Activated naive CD4-positive, alpha-beta T cell treated with anti-CD3 and anti-CD28 coated beads, Interleukin-2, amount 10 ng/mL, durations not matched to agents 5 hours and 36 hours (primary cell): ENCODE data around the gene BBS7. TPM values are rescaled to one million over a fixed set of nuclear protein-coding genes. Genes with fewer than 3 reads are reported as not detected.

Experiments used
- total RNA-seq, 2 experiments: library from RNA; stranded (reverse); gene quantifications; one replicate each; pipeline ENCODE4 v1.2.3, GENCODE V29; 2021

Gene BBS7, protein sequence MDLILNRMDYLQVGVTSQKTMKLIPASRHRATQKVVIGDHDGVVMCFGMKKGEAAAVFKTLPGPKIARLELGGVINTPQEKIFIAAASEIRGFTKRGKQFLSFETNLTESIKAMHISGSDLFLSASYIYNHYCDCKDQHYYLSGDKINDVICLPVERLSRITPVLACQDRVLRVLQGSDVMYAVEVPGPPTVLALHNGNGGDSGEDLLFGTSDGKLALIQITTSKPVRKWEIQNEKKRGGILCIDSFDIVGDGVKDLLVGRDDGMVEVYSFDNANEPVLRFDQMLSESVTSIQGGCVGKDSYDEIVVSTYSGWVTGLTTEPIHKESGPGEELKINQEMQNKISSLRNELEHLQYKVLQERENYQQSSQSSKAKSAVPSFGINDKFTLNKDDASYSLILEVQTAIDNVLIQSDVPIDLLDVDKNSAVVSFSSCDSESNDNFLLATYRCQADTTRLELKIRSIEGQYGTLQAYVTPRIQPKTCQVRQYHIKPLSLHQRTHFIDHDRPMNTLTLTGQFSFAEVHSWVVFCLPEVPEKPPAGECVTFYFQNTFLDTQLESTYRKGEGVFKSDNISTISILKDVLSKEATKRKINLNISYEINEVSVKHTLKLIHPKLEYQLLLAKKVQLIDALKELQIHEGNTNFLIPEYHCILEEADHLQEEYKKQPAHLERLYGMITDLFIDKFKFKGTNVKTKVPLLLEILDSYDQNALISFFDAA
- total RNA-seq: 10 to 100 TPM; 11.6 to 13.7 TPM

DNA sequence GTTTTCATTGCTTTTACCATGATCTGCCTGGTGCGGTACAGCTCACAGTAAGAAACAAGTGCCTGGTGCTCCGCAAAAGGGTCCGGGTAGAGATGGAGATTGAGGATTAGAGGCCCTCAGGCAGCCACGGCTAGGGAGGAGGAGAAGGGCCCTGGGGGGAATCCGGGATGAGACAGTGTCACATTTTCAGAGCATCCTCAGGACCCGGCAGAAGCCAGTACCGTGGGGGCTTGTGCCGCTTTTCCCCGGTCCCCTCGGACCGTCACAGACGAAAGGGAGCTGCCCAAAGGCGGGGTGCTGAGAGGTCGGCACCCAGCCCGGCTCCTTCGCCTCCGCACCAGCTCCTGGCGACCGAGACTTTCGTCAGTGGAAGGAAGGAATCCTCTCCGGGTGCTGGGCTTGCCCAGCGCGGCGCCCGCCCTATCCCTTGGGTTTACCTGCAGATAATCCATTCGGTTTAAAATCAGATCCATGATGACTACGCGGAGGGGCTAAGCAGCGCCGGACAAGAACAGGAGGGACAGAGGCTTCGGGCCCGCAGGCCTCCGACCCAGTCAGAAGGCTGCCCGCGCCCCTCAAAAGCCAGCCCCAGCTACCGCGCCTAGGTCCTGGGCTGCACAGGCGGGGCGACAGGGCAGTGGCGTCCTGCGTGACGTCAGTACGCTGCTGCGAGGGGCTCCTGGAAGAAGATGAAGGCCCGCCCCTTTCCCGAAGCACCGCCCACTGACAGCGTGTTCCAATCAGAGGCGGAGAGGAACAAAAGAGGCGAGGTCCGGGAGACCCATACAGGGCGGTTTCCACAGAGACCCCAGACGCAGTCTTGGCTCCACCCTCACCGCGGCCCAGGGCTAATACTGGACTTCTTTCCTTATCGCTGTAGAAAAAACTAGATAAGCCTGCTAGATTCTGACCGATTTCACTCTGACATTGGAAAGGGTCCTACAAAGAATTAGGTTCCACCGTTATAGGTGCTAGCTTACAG lies at the start of gene BBS7:
BBS7 (minus strand) TSS at position 634 of the 982 bp plus-strand sequence; CDS start at position 473, 161 bp downstream.

DNA sequence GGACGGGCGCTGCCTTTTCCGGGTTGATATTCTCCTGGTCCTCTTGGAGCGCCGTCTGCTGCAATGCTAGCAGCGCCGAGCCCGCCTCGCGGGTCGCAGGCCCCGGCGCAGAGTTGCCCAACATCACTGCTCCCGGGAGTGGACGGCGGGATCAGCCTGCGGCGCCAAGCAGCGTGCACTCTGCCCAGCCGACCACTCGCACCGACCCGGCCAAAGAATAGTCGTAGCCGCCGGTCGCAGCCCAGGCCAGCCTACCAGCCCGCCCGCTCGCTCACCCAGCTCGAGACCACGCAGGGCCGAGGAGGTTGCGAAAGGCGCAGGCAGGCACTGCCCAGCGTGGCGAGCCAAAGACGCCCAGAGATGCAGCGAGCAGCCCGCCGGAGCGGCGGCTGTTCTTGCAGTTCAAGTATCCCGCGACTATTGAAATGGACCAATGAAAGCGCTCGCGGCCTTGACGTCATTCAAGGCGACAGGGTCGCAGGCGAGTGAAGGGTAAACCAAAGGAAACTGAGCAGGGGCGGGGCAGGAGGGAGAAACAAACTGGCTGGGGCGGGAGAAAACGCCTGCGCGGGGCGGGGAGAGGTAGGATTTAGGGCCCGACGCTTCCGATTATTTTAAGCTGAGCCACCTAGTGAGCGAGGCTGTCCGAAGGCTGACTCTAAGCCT lies 46.6 kb downstream of the BBS7 start, which contains the start of gene CCNA2:
CCNA2 (minus strand) TSS at position 379 of the 666 bp plus-strand sequence; CDS start at position 124, 255 bp downstream.

DNA sequence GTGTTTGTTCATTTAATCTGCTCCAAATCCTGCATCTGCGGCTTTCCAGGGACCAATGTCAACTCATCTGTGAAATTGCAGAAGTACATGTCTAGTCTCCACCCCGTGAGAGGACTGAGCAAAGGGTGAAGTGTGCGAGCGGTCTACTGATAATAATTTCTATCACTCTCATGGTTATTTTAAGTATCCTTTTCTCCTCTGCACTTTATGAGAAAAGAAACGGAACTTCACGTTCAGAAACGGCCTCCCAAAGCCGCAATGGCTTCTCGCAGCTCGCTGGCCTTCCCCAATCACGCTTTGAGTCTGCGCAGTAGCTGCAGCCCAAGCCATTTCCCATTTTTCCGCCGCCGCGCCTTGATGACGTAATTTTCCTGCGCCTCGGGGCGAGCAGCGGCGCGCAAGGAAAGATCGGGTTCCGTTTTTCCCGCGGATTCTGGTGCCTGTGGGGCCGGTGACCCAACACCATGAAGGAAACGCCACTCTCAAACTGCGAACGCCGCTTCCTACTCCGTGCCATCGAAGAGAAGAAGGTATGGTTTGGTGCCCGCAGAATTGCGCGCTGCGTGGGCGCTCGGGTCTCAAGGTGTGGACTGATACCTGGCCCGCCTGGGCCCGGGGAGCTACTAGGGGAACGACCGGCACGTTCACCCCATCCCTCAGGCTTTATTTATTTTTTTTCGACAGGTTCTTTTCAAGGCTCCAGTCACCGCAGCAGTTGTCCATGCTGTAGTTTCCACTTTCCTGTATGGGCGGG lies 69.1 kb downstream of the BBS7 start, which contains the start of gene EXOSC9:
EXOSC9 (plus strand) TSS at position 363 of the 754 bp plus-strand sequence; CDS start at position 465, 102 bp downstream.

Other genes with a start within 250 kb of the BBS7 start
- 100 to 1,000 TPM; 154 to 161 TPM for gene ANXA5, start 173.5 kb downstream of the BBS7 start, total RNA-seq
- not detected for gene SMIM43, start 105.3 kb downstream of the BBS7 start, total RNA-seq
- 10 to 100 TPM; 39.0 to 42.5 TPM for gene EXOSC9, start 69.2 kb downstream of the BBS7 start, total RNA-seq
- 10 to 100 TPM; 74.3 to 77.9 TPM for gene CCNA2, start 46.6 kb downstream of the BBS7 start, total RNA-seq
- gene TRPC3, start 81.6 kb upstream of the BBS7 start, total RNA-seq: under 1 TPM; 0.68 to 0.82 TPM